HG02678 (cell line): Measurements from ENCODE around the gene TTC7B.

Source experiments
- ATAC-seq: cut with Tn5 transposase; IDR thresholded peaks from one replicate; pipeline ENCODE4 v1.9.1; 2021; ENCODE audit warnings: mild to moderate bottlenecking, moderate library complexity; ENCODE audit not compliant: unreplicated experiment

TTC7B gene

GRCh38 chr14:90808759-90809529, 7.3 kb downstream of the TTC7B start:
- no peak for ATAC-seq

GRCh38 chr14:90807060-90807459, 9.2 kb downstream of the TTC7B start:
- no peak for ATAC-seq

GRCh38 chr14:90805662-90806540, 10.3 kb downstream of the TTC7B start:
- ATAC-seq, result no peak

- ATAC-seq, result no peak
These were observed 11.2 kb downstream of the TTC7B start for GRCh38 chr14:90805084-90805391.

- no peak for ATAC-seq
These were observed 11.7 kb downstream of the TTC7B start for GRCh38 chr14:90804292-90805083.

GRCh38 chr14:90803249-90803648, 13.0 kb downstream of the TTC7B start:
- no peak for ATAC-seq

- ATAC-seq, result no peak
These were observed 16.8 kb downstream of the TTC7B start for GRCh38 chr14:90799420-90799819.

- ATAC-seq, result no peak
These were observed 18.3 kb downstream of the TTC7B start for GRCh38 chr14:90797919-90798318.

GRCh38 chr14:90797451-90797850, 18.8 kb downstream of the TTC7B start:
- ATAC-seq, result no peak

GRCh38 chr14:90796329-90796728, 19.9 kb downstream of the TTC7B start:
- no peak for ATAC-seq

- ATAC-seq, result no peak
These were observed 20.5 kb downstream of the TTC7B start for GRCh38 chr14:90795744-90796143.

GRCh38 chr14:90791486-90791885, 24.7 kb downstream of the TTC7B start:
- ATAC-seq, result no peak

- no peak for ATAC-seq
These were observed 28.2 kb downstream of the TTC7B start for GRCh38 chr14:90788031-90788430.

GRCh38 chr14:90785876-90786450, 30.3 kb downstream of the TTC7B start:
- ATAC-seq, result no peak

GRCh38 chr14:90785471-90785870, 30.8 kb downstream of the TTC7B start:
- no peak for ATAC-seq

GRCh38 chr14:90784621-90785270, 31.5 kb downstream of the TTC7B start:
- no peak for ATAC-seq

GRCh38 chr14:90783344-90783743, 32.9 kb downstream of the TTC7B start:
- no peak for ATAC-seq

GRCh38 chr14:90782892-90783291, 33.3 kb downstream of the TTC7B start:
- no peak for ATAC-seq

- ATAC-seq, result no peak
These were observed 34.4 kb downstream of the TTC7B start for GRCh38 chr14:90781876-90782275.

GRCh38 chr14:90781344-90781761, 34.9 kb downstream of the TTC7B start:
- ATAC-seq, result no peak

GRCh38 chr14:90780519-90780918, 35.7 kb downstream of the TTC7B start:
- ATAC-seq, result no peak
